ENCODE results near the gene CHPF.

CHPF gene

GRCh38 chr2:219511547-219512325, 31.9 kb downstream of the CHPF start:
- DNase-seq, result no peak

GRCh38 chr2:219510512-219511135, 33.0 kb downstream of the CHPF start:
- no peak for DNase-seq

DNA sequence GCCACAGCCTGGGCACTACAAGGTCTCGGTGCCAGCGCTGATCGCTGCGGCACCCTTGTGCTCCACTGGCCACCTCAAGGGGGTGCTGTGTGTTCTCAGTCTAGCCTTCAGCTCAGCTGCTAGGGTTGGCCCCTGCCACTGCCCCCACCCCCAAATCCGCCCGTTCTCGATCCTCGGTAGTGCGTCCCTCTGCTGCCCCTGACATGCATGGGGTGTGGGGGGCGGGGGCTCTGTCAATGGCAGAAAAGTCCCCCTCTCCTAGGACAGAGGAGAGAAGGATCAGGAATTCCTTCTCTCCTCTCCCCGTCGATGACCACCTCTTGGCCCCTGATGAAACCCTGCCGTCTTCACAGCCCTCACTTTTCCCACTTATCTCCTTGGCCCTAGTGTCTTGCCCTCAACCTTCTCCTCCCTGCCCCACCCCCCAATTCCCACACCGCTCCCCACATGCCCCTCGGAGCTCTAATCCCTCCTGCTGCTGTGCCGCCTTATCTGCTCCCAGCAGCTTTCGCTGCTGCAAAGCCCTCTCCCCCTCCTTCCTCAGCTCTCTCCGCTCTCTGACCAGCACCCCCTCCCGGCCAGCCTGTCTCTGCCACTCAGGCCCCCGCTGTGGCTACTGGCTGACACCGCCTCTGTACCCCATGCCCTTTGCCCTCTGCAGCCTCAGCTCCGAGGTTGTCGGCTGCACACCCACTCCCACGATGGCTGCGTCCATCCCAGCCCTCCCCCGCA, 33.7 kb downstream of the CHPF start:
- peak; percentile 52 for DNase-seq

GRCh38 chr2:219508971-219509779, 34.4 kb downstream of the CHPF start:
- no peak for DNase-seq

- DNase-seq, result no peak
Observed at GRCh38 chr2:219508444-219508734, 35.2 kb downstream of the CHPF start.

DNA sequence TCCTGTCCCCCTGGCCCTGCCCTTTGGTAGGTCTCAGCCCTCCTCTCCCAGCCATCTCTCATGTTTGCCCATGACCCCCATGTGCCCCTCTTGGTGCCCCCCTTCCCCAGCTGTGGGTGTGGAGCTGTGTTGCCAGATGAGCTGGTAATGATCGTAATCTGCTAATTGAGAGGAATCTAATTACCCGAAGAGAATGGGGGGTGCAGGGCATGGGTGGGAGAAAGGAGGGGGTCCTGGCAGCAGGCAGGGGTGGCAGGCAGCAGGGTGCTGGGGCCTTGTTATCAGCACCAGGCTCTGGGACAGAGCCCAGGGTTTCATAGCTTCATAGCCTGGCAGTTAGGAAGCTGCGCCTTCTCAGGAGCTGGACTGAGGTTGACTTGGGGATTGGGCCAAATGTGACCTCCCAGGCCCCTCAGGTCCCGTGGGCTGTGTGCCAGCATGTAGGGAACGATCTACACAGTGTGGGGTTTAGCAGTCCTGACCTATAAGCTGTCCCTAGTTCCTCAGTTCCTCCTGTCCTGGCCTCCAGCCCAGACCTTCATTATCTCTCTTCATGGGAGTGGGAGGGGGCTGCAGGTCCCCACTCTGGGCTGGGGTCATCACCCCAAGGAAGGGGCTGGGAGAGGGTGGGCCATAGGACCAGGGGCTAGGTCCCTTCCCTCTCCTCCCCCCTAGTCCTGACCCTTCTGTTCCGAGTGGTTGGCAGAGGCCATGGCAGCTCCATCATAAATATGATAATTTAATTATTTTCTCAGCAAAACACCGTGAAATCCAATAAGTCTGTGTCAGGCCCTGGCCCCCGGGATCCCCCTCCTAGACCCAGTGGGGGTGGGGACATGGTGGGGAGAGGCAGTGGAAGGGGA, 35.8 kb downstream of the CHPF start:
- DNase-seq, result no peak

DNA sequence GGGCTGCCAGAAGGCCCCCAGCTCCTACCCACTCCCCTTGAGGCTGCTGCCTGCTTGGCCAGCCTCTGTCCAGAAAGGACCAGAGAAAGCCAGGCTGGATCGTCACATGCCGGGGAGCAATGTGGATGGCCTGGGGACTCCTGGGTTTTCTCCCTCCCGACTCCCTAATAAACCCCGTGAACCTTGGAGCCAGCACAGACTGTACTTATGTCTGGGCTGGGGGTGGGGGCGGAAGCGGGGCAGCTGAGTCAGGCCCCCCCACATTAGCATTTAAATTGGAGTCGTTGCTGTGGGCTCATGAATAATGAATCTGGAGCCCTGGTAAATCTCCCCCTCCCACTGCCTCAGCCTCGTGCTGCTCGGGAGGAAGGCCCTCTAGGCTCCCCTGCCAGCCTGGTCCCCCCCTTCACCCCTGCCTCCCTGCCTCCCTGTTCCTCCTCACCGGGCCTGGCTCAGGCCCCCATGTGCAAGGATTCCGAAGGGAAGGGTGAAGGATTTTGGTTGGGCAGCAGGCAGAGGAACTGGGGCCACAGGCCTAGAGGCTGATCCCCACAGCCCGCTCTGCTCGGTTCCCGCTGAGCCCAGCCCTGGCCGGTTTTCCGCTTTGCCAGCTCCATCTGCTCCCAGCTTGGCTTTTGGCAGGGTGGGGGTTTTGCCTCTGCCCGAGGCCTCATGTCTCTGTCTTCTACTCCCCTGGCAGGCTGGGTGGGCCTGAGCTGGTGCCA, 36.6 kb downstream of the CHPF start:
- no peak for DNase-seq

GRCh38 chr2:219506153-219506801, 37.3 kb downstream of the CHPF start:
- DNase-seq, result no peak

DNA sequence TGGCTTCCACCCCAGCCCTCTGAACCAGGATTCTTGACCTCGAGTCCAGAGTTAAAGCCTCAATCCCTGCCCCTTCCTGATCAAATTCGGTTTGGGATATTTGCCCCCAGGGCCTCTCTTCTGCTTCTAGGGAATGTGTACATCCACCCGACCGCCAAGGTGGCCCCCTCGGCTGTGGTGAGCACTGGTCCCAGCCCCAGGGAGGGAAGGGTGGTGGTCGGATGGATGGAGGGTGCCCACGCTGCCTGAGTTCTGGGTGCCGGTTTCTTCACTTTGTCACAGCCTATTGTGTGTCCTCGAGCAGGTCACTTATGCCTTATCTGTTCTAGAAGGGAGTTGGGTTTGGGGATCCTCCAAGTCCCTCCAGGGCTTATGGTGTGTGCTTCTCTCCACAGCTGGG, 38.0 kb downstream of the CHPF start:
- DNase-seq, result no peak

DNA sequence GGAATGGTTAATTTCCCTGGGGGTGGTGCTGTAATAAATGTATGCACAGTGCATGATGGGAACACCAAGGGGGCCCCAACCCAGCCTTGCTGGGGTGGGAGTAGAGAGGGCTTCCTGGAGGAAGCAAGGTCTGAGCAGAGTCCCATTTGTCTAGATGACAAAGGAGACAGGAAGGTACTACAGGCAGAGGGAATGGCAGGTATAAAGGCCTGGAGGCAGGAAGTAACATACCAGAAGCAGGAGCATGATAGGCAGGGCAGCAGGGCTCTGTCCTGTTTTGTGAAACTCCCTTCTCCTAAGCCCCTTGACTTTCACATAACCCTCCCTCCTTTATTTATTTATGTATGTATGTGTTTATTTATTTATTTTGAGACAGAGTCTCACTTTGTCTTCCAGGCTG, 41.0 kb downstream of the CHPF start:
- no peak for DNase-seq

DNA sequence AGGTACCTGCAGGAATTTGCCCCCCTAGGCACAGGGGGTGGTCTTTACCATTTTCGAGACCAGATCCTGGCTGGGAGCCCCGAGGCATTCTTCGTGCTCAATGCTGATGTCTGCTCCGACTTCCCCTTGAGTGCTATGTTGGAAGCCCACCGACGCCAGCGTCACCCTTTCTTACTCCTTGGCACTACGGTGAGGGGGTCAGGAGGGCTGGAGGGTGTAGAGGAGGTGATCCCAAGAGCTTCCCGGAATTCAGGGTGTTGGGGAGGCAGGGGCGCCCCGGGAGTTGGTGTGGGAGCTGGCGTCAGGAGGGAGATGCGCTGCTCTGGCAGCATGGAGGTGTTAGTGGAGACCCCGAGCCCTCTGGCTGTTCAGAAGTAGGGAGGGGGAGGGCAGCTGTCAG, 41.8 kb downstream of the CHPF start:
- no peak for DNase-seq

- peak; percentile 51 for DNase-seq
Observed at GRCh38 chr2:219500135-219500534, 43.5 kb downstream of the CHPF start.

GRCh38 chr2:219499555-219499954, 44.1 kb downstream of the CHPF start:
- DNase-seq, result no peak

GRCh38 chr2:219499058-219499307, 44.6 kb downstream of the CHPF start:
- DNase-seq, result no peak

DNA sequence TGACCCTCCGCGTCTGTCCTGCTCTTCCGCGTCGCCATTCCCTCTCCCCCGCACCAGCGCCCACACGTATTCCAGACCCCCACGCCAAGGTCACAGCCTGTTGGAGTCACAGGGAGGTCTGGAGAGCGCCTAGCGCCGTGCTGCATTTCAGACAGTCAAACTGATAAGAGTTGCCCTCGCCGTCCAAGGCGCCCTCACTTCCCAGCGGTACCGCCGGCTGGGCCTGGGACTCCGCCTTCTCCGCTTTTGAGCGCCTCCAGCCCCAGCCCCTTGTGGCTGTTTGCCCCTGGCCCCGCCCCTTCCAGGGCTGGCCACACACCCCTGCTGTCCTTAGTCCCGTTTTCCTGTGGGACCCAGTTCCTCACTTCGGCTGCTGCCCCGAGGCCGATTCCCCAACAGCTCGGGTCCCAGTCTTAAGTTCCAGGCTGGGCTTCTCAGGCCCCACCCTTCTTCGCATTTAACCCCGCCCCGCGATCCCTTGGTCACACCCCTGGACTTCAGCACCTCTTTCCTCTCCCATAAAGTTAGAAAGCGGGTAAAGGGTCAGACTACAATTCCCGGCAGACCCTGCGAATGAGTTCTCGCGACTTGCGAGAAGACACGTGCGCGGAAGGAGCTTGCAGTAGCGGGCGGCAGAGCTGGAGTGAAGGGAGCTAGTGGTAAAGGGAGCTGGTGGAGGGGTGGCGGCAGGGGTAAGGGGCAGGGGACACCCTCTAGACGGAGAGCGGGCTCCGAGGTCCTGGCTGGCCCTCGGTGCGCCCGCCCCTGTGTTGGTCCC, 45.1 kb downstream of the CHPF start, which contains the start of gene GMPPA:
TSS of gene GMPPA (plus strand) at position 612 of the 778 bp plus-strand sequence. CDS start 1,085 bp downstream, outside the sequence.
- peak; percentile 100 for DNase-seq

GRCh38 chr2:219497495-219498279, 45.9 kb downstream of the CHPF start:
- DNase-seq, result peak; percentile 91

DNA sequence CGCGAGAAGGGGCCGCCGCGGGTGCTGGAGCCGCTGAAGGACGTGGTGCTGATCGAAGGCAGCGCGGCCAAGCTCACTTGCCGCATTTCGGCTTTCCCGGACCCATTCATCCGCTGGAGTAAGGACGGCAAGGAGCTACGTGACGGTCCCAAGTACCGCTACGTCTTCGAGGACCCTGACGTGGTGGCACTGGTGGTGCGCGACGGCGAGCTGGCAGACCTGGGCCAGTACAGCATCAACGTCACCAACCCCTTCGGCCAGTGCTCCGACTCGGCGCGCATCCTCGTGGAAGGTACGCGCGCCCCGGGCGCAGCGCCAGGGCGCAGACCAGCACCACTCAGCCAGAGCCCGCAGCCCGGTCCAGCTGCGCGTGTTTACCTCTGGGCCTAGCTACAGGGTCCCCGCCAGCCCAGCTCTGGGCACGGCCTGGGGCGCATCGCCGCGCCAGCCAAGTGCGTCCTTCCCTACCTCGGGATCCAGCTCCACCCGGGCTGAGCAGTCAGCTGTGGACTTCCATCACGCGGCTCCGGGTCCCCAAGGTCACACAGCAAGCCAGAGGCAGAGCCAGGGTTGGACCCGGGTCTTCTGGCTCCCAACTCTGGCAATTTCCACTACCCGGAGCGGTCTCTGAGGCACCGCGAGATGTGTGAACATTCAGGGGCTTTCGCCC, 46.6 kb downstream of the CHPF start:
- no peak for DNase-seq

DNA sequence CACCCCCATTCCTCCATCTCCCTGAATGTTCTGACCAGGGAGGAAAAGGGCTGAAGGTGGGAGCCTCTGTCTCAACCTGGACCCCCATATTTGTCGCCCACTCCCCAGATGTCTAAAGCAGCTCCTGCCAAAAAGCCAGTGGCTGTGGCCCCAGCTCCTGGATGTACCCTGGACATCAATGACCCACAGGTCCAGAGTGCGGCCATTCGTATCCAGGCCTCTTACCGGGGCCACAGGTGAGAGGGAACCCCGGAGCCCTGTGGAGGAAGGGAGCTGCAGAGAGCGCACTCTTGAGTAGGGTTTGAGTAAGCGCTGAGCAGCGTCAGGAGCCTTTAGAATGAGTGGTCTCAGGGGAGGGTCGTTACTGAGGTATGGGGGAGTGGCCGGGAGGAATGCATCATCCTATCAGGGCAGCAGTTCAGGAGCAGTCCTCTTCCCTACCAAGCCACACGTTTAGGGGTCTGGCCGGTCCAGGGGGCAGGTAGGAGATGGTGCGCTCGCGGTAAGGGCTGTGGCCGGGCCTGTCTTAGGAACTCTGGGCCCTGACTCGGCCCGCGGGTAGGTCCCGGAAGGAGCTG, 47.3 kb downstream of the CHPF start:
- no peak for DNase-seq
